Measurements from ENCODE around the gene PRR35.

The PRR35 gene

DNA sequence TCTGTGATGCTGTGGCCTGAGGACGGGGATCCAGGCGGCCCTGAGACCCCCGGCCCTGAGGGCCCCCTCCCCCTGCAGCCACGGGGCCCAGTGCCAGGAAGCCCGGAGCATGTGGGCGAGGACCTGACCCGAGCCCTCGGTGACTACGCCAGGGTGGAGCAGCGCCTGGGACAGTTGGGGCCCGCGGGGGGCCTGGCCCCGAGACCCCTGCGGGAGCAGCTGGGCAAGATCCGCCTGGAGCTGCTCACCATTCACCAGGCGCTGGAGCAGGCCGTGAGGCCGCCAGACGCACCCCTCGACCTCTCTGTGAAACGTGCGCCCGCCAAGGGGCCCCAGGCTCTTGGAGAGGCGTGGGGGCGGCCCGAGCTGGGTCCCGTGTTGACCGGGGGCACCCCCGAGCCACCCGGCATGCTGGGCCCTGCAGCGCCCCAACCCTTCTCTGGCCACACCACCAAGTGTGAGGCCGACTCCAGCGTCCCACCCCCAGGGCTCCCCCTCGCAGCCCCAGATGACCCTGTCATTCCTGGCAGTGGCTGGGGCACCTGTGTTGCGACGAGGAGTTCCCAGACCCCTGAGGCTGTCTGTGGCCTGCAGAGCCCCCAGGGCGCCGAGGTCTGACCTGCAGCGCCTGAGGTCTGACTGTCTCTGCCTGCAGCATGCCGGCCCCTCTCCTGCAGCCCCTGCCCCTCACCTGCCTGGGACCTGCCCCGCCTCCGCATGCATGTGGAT, 4.7 kb downstream of the PRR35 start:
- no peak for DNase-seq (ENCODE audit: low read depth in 2 of 2)

DNA sequence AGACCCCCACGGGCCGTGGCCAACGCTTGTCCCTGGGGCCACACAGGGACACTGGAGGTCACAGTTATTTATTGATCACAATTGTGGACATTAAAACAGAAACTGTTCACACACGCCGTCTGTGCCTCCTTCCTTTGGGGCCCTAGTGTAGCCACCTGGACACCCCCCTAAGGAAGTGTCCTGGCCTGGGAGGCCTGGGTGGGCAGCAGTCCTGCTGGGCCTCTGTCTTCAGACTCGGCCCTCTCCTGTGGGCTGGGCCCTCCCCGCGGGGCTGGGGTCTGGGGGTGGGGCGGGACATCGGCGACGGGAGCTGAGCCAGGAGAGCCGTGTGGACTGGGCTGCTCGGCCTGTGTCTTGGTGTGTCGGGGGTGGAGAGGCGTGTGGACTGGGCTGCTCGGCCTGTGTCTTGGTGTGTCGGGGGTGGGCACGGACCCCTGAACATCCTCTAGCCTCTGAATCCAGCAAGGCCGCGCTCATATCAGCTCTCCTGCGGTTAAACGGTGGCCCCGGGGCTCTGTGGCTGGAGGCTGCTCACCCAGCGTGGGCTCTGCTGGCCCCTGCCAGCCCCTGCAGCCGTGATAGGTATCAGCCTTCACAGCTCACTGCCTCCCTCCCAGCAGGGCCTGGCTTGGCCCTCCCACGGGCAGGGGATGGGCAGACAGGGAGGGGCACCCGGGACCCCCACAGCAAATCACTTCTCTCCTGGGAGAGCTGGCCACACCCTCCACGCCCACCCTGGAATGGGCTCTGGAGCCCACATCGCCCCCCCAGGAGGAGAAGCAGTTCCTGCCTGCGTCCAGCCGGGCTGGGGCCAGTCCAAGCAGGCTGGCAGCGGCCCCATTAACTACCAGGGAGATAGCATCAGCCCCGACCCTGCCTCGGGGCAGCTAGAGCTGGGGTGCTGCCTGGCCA, 5.5 kb downstream of the PRR35 start:
- no peak for DNase-seq (ENCODE audit: low read depth in 2 of 2)

DNA sequence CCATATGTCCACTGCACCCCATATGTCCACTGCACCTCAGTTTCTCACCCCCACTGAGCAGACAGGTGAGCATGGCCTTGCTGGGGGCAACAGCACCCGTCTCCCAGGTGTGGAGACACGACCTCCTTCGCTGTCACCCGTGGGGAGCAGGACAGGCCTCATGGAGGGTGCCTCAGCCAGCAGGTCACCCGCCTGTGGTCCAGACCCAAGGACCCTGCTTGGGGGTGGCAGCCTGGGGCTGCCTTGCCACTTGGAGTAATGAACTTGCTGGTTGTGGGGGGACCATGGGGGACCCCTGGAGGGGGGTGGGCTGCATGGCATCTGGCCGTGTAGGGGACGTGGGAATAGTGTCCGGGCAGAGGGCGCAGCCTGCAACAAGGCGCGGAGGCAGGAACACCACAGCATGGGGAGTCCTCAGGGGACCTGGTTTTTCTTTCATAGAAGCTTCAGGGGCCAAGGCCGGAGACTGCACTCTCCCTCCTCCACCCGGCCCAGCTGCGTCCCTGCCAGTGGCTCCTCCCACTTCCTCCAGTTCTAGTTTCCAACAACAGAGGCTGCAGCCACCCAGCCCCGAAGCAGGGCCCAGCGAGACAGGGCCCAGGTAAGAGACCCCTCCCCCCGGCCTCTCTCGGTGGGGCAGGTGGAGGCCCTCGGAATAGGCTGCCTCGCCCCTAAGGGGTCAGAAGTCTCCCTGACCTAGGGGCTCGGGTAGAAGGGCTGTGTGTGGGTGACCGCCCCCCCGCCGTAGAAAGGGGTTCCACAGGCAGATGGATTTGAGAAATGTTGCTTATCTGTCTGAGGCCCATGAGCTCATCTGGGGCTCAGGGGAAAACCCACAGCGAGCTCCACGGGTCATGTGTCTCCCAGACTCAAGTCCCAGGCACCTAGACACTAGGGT, 6.5 kb downstream of the PRR35 start, which contains the start of gene NHLRC4:
Gene NHLRC4 (plus strand): TSS at position 531 of the 898 bp plus-strand sequence. CDS start 1,043 bp downstream, outside the sequence.
- DNase-seq (ENCODE audit: low read depth in 2 of 2) = peak in 1 of 2 donors; percentile 28

DNA sequence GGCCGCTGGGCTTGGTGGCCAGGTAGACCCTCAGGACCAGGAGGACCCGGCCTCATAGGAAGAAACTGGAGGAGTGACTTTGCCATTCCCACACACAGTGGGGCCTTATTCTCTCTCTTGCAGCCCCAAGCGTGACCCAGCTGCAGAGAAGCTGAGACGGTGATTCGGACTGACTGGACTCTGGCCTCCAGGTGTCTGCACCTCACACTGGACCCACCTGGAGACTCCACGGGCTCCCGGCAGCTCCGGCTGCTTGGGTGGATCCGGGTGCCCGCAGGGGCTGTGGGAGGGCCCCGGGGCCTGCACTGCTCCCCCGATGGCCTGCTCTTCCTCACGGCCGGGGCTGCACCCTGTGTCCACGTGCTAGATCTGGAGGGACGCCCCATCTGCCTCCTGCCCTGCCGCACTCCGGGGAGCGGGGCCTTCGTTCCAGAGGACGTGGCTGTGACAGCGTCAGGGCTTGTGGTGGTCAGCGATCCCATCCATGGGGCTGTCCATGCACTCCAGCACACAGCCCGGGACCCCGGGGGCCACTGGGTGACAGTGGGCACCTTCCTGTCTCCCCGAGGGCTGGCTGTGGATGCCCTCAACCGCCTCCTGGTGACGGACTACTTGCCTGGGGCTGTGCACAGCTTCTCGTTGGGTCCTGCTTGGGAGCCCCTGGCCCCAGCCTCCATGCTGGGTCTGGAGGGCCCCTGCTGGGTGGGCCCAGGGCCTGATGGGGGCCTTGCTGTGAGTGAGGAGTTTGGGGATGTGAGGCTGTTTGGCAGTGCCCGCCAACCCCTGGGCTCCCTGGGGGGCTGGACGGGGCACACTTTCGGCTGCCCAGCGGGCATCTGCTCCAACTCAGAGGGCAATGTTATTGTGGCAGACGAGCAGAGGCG, 7.4 kb downstream of the PRR35 start:
- DNase-seq (ENCODE audit: low read depth in 2 of 2) = no peak

GRCh38 chr16:568401-569258, 8.4 kb downstream of the PRR35 start:
- DNase-seq (ENCODE audit: low read depth in 2 of 2) = no peak

DNA sequence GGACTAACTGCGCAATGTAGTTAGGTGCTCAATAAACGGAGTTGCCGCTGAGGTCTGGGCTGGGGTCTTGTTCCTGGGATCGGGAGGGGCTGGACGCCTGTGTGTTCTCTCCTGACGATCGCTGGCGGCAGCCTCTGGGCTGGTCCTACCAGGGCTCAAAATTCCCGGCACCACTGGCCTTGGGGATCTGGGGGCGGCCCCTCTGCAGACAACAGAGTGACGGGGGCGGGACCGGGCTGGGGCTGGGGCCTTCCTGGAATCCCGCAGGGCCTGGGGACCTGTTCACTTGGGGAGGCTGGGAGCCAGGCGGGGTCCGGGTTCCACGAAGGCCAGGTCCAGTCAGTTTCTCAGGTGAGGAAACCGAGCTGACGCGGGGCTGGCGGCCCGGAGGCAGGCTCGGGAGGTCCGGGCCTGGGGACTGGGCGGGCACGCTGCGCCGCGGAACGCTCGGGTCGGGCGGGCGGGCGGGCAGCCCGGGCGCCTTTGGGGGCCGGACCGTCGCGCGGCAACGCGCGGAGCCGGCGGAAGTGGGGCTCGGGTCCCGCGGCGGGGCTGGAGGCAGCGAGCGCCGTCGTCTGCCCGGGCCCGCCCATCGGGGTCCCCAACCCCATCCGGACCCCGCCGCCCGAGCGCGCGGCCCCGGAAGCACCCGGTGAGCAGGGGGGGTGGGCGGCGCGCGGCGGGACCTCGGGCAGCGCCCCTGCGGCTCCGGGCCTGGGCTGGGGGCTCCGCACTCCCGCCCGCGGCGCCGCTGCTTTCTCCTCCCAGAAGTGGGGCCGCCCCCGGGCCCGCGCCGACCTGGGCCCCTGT, 9.5 kb downstream of the PRR35 start, which contains the start of gene PIGQ:
Gene PIGQ (plus strand): TSS at position 524 of the 810 bp plus-strand sequence. CDS start 4,107 bp downstream, outside the sequence.
- peak; percentile 49 to 54 for DNase-seq (ENCODE audit: low read depth in 2 of 2)

- DNase-seq (ENCODE audit: low read depth in 2 of 2) = no peak
Observed at GRCh38 chr16:572865-573650, 12.9 kb downstream of the PRR35 start.

- no peak for DNase-seq (ENCODE audit: low read depth in 2 of 2)
Observed at GRCh38 chr16:574021-574760, 14.0 kb downstream of the PRR35 start.

GRCh38 chr16:575354-576196, 15.4 kb downstream of the PRR35 start:
- DNase-seq (ENCODE audit: low read depth in 2 of 2) = no peak

DNA sequence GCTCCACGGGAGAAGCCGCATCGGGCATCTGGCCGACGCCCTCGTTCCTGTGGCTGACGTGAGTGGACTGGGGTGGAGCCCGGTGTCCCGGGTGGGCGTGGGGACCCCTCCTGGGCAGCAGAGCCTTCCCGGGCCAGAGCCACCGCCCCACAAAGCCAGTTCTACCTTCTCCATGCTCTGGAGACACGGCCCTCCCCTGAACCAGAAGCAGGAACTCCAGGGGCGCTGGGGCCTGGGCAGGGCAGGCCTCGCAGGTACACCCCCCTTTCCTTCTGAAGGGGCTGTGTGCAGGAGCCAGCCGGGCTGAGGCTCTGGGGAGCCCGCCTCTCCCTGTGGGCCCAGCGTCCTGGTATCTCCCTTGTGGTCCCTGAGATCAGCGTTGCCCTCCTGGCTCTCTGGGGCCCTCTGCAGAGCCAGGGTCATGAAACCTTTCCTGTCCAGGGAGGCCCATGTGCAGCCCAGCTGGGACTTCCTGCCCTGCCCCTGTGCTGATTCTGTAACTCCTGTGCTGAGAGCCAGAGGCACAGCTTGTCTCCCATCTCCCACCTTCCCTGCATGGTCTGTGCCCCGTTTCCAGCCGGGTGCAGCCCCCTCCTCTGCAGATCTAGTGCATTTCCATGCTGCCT, 16.1 kb downstream of the PRR35 start:
- DNase-seq (ENCODE audit: low read depth in 2 of 2) = no peak

DNA sequence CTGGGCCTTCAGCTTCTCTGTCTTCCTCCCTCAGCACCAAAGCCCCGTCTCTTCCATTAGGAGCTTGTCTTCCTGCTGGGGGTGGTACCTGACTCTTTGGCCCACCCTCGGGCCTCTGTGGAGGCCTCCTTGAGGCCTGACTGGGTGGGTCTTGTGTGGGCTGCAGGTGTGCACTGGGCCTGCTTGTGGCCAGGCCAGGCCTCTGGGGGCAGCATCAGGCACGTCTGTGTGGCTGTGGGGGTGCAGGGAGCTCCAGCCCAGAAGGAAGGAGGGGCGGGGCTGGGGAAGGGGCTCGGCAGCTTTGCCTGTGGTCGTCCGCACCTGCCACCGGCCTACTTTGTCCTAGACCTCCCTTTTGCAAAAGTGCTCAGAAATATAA, 16.6 kb downstream of the PRR35 start:
- no peak for DNase-seq (ENCODE audit: low read depth in 2 of 2)

DNA sequence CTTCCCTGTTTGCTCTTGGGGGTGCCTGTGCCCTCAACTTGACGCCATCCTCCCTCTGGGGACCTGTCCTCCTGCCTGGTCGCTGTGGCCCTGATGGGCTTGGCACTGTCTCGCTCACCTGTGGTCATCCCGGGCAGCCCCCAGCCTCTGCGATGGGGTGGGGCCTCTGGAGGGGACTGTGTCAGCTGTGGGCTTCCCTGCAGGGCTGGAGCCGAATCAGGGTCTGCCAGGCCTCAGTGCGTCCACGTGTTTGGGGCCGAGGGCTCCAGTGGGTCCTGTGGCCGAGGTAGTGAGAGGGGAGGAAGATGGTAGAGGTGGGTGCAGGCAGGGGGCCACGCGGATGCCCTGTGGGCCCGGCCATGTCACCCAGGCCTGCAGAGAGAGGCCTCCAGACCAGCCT, 17.6 kb downstream of the PRR35 start:
- no peak for DNase-seq (ENCODE audit: low read depth in 2 of 2)

GRCh38 chr16:578232-578869, 18.2 kb downstream of the PRR35 start:
- DNase-seq (ENCODE audit: low read depth in 2 of 2) = no peak

DNA sequence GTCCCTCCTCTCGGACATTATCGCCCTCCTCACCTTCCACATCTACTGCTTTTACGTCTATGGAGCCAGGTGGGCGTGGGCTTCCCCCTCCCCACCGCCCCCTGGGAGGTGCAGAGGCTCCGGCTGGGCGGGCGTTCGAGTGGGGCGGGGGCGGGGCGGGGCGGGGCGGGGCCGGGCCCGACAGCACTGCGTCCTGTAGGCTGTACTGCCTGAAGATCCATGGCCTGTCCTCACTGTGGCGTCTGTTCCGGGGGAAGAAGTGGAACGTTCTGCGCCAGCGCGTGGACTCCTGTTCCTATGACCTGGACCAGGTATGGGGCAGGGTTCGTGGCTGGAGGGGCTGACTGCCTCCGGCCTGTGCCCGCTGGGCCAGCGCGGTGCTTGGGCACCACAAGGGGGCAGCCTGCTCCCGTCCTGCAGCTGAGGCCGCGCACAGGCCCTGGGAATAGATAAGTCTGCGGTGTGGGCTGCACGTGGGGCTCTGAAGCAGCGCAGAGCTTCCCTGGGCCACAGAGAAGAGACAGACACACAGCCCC, 18.7 kb downstream of the PRR35 start:
- DNase-seq (ENCODE audit: low read depth in 2 of 2) = peak; percentile 28 to 44
